Naive B cell (primary cell): Measurements from ENCODE around the gene DCD. TPM values are rescaled to one million over a fixed set of nuclear protein-coding genes. Genes with fewer than 3 reads are reported as not detected.
"Not testable (repeated sequence)": the region's sequence is repeated elsewhere in the genome, so short reads cannot be mapped to it uniquely, and the experiment has no call there.

ENCODE experiments used
- ATAC-seq, 2 donors: fragments of 150-1000 bp; cut with Tn5 transposase; 2 replicates each; pipeline ENCODE4 v1.10.0; 2021; ENCODE audit warnings: low read depth in 2 of 2, mild to moderate bottlenecking in 2 of 2, moderate library complexity in 2 of 2
- DNase-seq: peaks from one replicate; pipeline ENCODE4 v3.0.0; 2022
- H3K27ac Mint-ChIP-seq, 6 donors: one replicate each; pipeline ENCODE4 v1.8.0; 2020 to 2022; ENCODE audit warnings: mild to moderate bottlenecking in 6 of 6, mixed read lengths in 6 of 6, moderate library complexity in 5 of 6, inconsistent platforms in 2 of 6
- H3K27me3 Mint-ChIP-seq, 3 donors: one replicate each; pipeline ENCODE4 v1.8.0; 2021 to 2022; ENCODE audit warnings: mixed read lengths in 3 of 3, mild to moderate bottlenecking in 1 of 3
- H3K36me3 Mint-ChIP-seq, 2 donors: one replicate each; pipeline ENCODE4 v1.8.0; 2020 to 2022; ENCODE audit warnings: mixed read lengths in 2 of 2, inconsistent platforms in 1 of 2, mild to moderate bottlenecking in 1 of 2
- H3K4me1 Mint-ChIP-seq, 3 donors: one replicate each; pipeline ENCODE4 v1.8.0; 2020 to 2022; ENCODE audit warnings: mixed read lengths in 3 of 3, inconsistent platforms in 1 of 3, mild to moderate bottlenecking in 1 of 3, moderate library complexity in 1 of 3
- H3K4me3 Mint-ChIP-seq, 8 donors: one replicate each; pipeline ENCODE4 v1.8.0; 2020 to 2022; ENCODE audit warnings: mild to moderate bottlenecking in 8 of 8, mixed read lengths in 8 of 8, moderate library complexity in 8 of 8, inconsistent platforms in 2 of 8
- H3K9me3 Mint-ChIP-seq, 7 donors: one replicate each; pipeline ENCODE4 v1.8.0; 2020 to 2022; ENCODE audit warnings: mixed read lengths in 7 of 7, mild to moderate bottlenecking in 5 of 7, inconsistent platforms in 2 of 7, moderate library complexity in 1 of 7
- polyA plus RNA-seq, 6 donors: library from polyadenylated mRNA; unstranded; fragments of 300-500 nt; fragmentation: Illumina TruSeq; gene quantifications; one replicate each; pipeline ENCODE4 v1.2.3, GENCODE V29; 2021; ENCODE audit warnings: low read depth in 6 of 6

Gene DCD
- polyA plus RNA-seq, 6 donors from 2014 or later, result not detected

GRCh38 chr12:54641089-54641488 is 7.1 kb downstream of the DCD start:
- H3K36me3 Mint-ChIP-seq, result no peaks in the 10 kb centered on the region
- ATAC-seq, result no peak

GRCh38 chr12:54639112-54639511 is 9.1 kb downstream of the DCD start:
- ATAC-seq, DNase-seq, H3K36me3 Mint-ChIP-seq, H3K9me3 Mint-ChIP-seq, H3K27ac Mint-ChIP-seq, H3K4me3 Mint-ChIP-seq: not testable (repeated sequence)
- peaks cover 5 to 26% (median 9%) of the 10 kb centered on the region in 3 donors for H3K27me3 Mint-ChIP-seq
- peaks cover 16 to 23% (median 23%) of the 10 kb centered on the region in 3 donors for H3K4me1 Mint-ChIP-seq

More at GRCh38 chr12:54641089-54641488, 7.1 kb downstream of the DCD start:
- no peak for DNase-seq
- Mint-ChIP-seq H3K27me3 (peaks cover 0 to 28% (median 11%) of the 10 kb centered on the region in 3 donors), H3K4me3 (peak overlapping the region in 7 of 8 donors; percentile 42 to 87 (median 64)), H3K9me3 (peaks cover 0 to 5% (median 2%) of the 10 kb centered on the region in 7 donors), H3K27ac (peak overlapping the region in 1 of 6 donors; percentile 12), H3K4me1 (peaks cover 16 to 23% (median 23%) of the 10 kb centered on the region in 3 donors)

- Mint-ChIP-seq H3K4me3 (no peak within 1 kb of the TSS), H3K36me3 (no peaks in the 10 kb centered on the region), H3K9me3 (peaks cover 0 to 5% (median 2%) of the 10 kb centered on the region in 7 donors), H3K27ac (no peak within 1 kb of the TSS), H3K4me1 (peaks cover 0 to 1% (median 0%) of the 10 kb centered on the region in 3 donors), H3K27me3 (peaks cover 22 to 44% (median 33%) of the 10 kb centered on the region in 3 donors)
- no peak for DNase-seq
- ATAC-seq, result no peak
Measured at GRCh38 chr12:54634795-54635194, 13.4 kb downstream of the DCD start, which contains the start of gene LACRT. Gene LACRT (minus strand): TSS chr12:54634895. CDS start chr12:54634841, 54 bp downstream.

GRCh38 chr12:54631988-54632728 is 16.0 kb downstream of the DCD start:
- Mint-ChIP-seq H3K36me3 (peaks cover 7 to 12% of the 10 kb centered on the region in 2 donors), H3K9me3 (peaks cover 0 to 22% (median 12%) of the 10 kb centered on the region in 7 donors), H3K4me1 (no peaks in the 10 kb centered on the region), H3K27me3 (peaks cover 30 to 50% (median 43%) of the 10 kb centered on the region in 3 donors), H3K4me3 (no peak overlapping the region), H3K27ac (peak overlapping the region in 2 of 6 donors; percentile 3 to 4)
- DNase-seq (no peak), ATAC-seq (no peak)

GRCh38 chr12:54631551-54631950 is 16.6 kb downstream of the DCD start:
- ATAC-seq, result no peak
- Mint-ChIP-seq H3K4me3 (no peak overlapping the region), H3K27me3 (peaks cover 36 to 55% (median 49%) of the 10 kb centered on the region in 3 donors), H3K27ac (no peak overlapping the region), H3K9me3 (peaks cover 0 to 26% (median 18%) of the 10 kb centered on the region in 7 donors), H3K36me3 (peaks cover 7 to 18% of the 10 kb centered on the region in 2 donors), H3K4me1 (no peaks in the 10 kb centered on the region)
- DNase-seq, result no peak

- H3K4me1 Mint-ChIP-seq, result peaks cover 0 to 3% (median 2%) of the 10 kb centered on the region in 3 donors
- no peak overlapping the region for H3K27ac Mint-ChIP-seq
- peaks cover 33 to 61% (median 55%) of the 10 kb centered on the region in 3 donors for H3K27me3 Mint-ChIP-seq
- peaks cover 3 to 32% (median 24%) of the 10 kb centered on the region in 7 donors for H3K9me3 Mint-ChIP-seq
- peaks cover 7 to 20% of the 10 kb centered on the region in 2 donors for H3K36me3 Mint-ChIP-seq
- no peak overlapping the region for H3K4me3 Mint-ChIP-seq
- ATAC-seq, result no peak
- no peak for DNase-seq
Measured at GRCh38 chr12:54629925-54630324, 18.2 kb downstream of the DCD start.

- no peak overlapping the region for H3K4me3 Mint-ChIP-seq
- H3K4me1 Mint-ChIP-seq, result peaks cover 0 to 5% (median 5%) of the 10 kb centered on the region in 3 donors
- peaks cover 7 to 20% of the 10 kb centered on the region in 2 donors for H3K36me3 Mint-ChIP-seq
- DNase-seq (no peak), ATAC-seq (no peak)
- peaks cover 6 to 32% (median 25%) of the 10 kb centered on the region in 7 donors for H3K9me3 Mint-ChIP-seq
- H3K27ac Mint-ChIP-seq, result no peak overlapping the region
- peaks cover 35 to 62% (median 55%) of the 10 kb centered on the region in 3 donors for H3K27me3 Mint-ChIP-seq
Measured at GRCh38 chr12:54628186-54628846, 19.8 kb downstream of the DCD start.

- ATAC-seq (no peak), DNase-seq (no peak)
- peaks cover 0 to 5% (median 5%) of the 10 kb centered on the region in 3 donors for H3K4me1 Mint-ChIP-seq
- H3K27me3 Mint-ChIP-seq, result peaks cover 36 to 61% (median 56%) of the 10 kb centered on the region in 3 donors
- peaks cover 6 to 32% (median 25%) of the 10 kb centered on the region in 7 donors for H3K9me3 Mint-ChIP-seq
- H3K27ac Mint-ChIP-seq, result no peak overlapping the region
- H3K36me3 Mint-ChIP-seq, result peaks cover 7 to 20% of the 10 kb centered on the region in 2 donors
- no peak overlapping the region for H3K4me3 Mint-ChIP-seq
Measured at GRCh38 chr12:54627304-54627703, 20.9 kb downstream of the DCD start.

- H3K4me1 Mint-ChIP-seq, result peaks cover 0 to 5% (median 5%) of the 10 kb centered on the region in 3 donors
- DNase-seq (no peak), ATAC-seq (no peak)
- no peak overlapping the region for H3K27ac Mint-ChIP-seq
- peaks cover 41 to 66% (median 60%) of the 10 kb centered on the region in 3 donors for H3K27me3 Mint-ChIP-seq
- H3K9me3 Mint-ChIP-seq, result peaks cover 6 to 30% (median 25%) of the 10 kb centered on the region in 7 donors
- H3K4me3 Mint-ChIP-seq, result no peak overlapping the region
- H3K36me3 Mint-ChIP-seq, result peaks cover 7 to 20% of the 10 kb centered on the region in 2 donors
Measured at GRCh38 chr12:54625598-54625997, 22.6 kb downstream of the DCD start.

GRCh38 chr12:54624315-54625279 is 23.6 kb downstream of the DCD start:
- DNase-seq, result no peak
- no peak overlapping the region for H3K4me3 Mint-ChIP-seq
- H3K36me3 Mint-ChIP-seq, result peaks cover 7 to 20% of the 10 kb centered on the region in 2 donors
- peaks cover 34 to 56% (median 52%) of the 10 kb centered on the region in 3 donors for H3K27me3 Mint-ChIP-seq
- peaks cover 0 to 5% (median 5%) of the 10 kb centered on the region in 3 donors for H3K4me1 Mint-ChIP-seq
- no peak overlapping the region for H3K27ac Mint-ChIP-seq
- no peak for ATAC-seq
- H3K9me3 Mint-ChIP-seq, result peaks cover 6 to 30% (median 25%) of the 10 kb centered on the region in 7 donors

- H3K4me1 Mint-ChIP-seq, result peaks cover 0 to 5% (median 5%) of the 10 kb centered on the region in 3 donors
- no peak for DNase-seq
Measured at GRCh38 chr12:54622463-54623183, 25.5 kb downstream of the DCD start.

More at GRCh38 chr12:54622463-54623183, 25.5 kb downstream of the DCD start:
- Mint-ChIP-seq H3K27me3 (peaks cover 30 to 56% (median 47%) of the 10 kb centered on the region in 3 donors), H3K27ac (no peak overlapping the region), H3K9me3 (peaks cover 6 to 18% (median 14%) of the 10 kb centered on the region in 7 donors), H3K36me3 (peaks cover under 1 to 13% of the 10 kb centered on the region in 2 donors), H3K4me3 (no peak overlapping the region)
- ATAC-seq, result no peak
